Measurements from ENCODE around the gene STAT5B.

Gene STAT5B

DNA sequence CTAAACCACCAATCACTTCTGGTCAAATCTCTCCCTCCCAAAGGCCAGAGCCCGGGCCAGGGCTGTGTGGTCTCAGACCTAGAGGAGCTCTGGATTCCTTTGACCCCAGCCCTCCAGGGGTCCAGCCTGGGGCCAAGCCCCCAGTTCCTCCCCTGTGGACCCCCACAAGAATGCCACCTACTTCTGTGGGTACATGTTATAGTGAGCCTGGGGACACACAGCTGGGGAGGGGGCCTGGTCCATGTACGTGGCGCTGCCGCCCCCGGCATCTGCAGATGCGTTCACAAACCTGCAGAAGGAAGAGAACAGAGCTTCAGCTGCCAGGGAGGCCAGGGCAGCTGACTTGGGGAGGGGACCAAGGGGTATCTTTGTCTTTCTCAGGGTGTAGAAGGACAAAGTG lies 74.0 kb downstream of the STAT5B start (continued):
- TF ChIP-seq, protein P1, sequence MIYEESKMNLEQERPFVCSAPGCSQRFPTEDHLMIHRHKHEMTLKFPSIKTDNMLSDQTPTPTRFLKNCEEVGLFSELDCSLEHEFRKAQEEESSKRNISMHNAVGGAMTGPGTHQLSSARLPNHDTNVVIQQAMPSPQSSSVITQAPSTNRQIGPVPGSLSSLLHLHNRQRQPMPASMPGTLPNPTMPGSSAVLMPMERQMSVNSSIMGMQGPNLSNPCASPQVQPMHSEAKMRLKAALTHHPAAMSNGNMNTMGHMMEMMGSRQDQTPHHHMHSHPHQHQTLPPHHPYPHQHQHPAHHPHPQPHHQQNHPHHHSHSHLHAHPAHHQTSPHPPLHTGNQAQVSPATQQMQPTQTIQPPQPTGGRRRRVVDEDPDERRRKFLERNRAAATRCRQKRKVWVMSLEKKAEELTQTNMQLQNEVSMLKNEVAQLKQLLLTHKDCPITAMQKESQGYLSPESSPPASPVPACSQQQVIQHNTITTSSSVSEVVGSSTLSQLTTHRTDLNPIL (CRISPR knock-in tag; IDR thresholded peaks at IDR 0.05; ENCODE audit: low read depth), result no peak
- TF ChIP-seq ZNF565 (CRISPR knock-in tag; conservative IDR thresholded peaks at IDR 0.05; ENCODE audit: low read depth) (no peak), ARNTL (CRISPR knock-in tag; IDR thresholded peaks at IDR 0.05; ENCODE audit: borderline replicate concordance, low read depth) (no peak), ZFP30 (CRISPR knock-in tag; IDR thresholded peaks at IDR 0.05) (no peak), ZC3H10 (CRISPR knock-in tag; IDR thresholded peaks at IDR 0.05) (no peak)

DNA sequence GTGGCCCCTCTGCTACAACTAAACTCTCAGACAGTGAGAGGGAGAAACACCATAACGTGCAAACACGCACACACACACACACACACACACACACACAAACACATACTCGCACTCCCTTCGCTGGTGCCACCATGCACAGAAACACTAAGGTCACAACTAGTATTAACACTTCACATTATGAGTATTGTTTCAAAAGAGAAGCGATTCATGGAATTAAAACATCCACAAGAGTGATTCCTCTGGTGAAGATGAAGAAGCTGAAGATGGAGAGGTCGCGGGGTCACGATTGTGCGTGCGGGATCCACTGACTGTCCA lies 74.8 kb downstream of the STAT5B start:
- TF ChIP-seq CSDC2 (CRISPR knock-in tag; IDR thresholded peaks at IDR 0.05) (no peak), ZFP3 (CRISPR knock-in tag; IDR thresholded peaks at IDR 0.05) (no peak), CSRNP3 (CRISPR knock-in tag; IDR thresholded peaks at IDR 0.05) (no peak), GLIS3 (CRISPR knock-in tag; IDR thresholded peaks at IDR 0.05) (no peak), ESRRG (CRISPR knock-in tag; IDR thresholded peaks at IDR 0.05) (no peak), ISL1 (CRISPR knock-in tag; IDR thresholded peaks at IDR 0.05) (no peak), ZNF8 (CRISPR knock-in tag; IDR thresholded peaks at IDR 0.05) (no peak), BACH2 (CRISPR knock-in tag; IDR thresholded peaks at IDR 0.05; ENCODE audit: borderline replicate concordance) (no peak), POU6F1 (CRISPR knock-in tag; IDR thresholded peaks at IDR 0.05; ENCODE audit: borderline replicate concordance, low read depth) (no peak), TCF4 (CRISPR knock-in tag; IDR thresholded peaks at IDR 0.05; ENCODE audit: borderline replicate concordance) (no peak), OSR1 (CRISPR knock-in tag; IDR thresholded peaks at IDR 0.05) (no peak), ARNTL (CRISPR knock-in tag; IDR thresholded peaks at IDR 0.05; ENCODE audit: borderline replicate concordance, low read depth) (no peak), ZC3H10 (CRISPR knock-in tag; IDR thresholded peaks at IDR 0.05) (no peak), RARB (CRISPR knock-in tag; IDR thresholded peaks at IDR 0.05) (no peak), SNAI2 (CRISPR knock-in tag; IDR thresholded peaks at IDR 0.05) (no peak)
- no peak for ATAC-seq

DNA sequence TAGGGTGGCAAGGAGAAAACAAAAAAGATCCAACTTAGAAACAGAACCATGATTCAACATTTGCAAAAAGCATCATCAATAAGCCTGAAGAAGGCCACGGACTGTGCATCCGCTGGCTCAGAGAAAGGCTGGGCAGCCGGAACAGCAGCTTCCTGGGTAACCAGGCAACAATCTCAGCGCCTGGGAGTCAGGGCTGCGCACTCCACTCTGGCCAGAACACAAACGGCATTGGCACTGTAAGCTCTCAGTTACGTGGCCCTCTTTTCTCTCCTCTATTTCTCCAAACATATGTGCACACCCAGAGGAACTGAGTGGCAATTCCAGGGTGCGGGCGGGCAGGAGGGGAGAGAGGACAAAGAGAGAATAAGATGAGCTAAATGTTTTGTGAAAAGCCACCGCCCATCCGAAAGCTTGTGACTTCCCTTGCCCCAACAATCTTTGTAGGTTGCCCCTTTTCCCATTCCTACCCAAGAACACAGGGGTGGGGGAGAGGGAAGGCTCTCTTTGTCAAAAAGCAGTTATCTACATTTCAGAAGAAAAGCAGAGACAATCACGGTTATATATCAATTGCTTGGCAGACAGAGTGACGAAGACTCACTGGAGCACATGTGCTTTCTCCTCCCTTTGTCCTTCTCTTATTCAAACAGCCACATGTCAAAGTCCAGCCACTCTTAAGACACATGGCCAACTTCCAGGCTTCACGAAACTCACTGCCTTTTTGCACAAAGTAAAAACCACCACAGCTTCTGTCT lies 75.3 kb downstream of the STAT5B start:
- TF ChIP-seq GLIS3 (CRISPR knock-in tag; IDR thresholded peaks at IDR 0.05) (no peak), BACH2 (CRISPR knock-in tag; IDR thresholded peaks at IDR 0.05; ENCODE audit: borderline replicate concordance) (no peak), POU6F1 (CRISPR knock-in tag; IDR thresholded peaks at IDR 0.05; ENCODE audit: borderline replicate concordance, low read depth) (no peak)
- ATAC-seq, result peak; percentile 45; the same call in 1 of the 3 replicates

DNA sequence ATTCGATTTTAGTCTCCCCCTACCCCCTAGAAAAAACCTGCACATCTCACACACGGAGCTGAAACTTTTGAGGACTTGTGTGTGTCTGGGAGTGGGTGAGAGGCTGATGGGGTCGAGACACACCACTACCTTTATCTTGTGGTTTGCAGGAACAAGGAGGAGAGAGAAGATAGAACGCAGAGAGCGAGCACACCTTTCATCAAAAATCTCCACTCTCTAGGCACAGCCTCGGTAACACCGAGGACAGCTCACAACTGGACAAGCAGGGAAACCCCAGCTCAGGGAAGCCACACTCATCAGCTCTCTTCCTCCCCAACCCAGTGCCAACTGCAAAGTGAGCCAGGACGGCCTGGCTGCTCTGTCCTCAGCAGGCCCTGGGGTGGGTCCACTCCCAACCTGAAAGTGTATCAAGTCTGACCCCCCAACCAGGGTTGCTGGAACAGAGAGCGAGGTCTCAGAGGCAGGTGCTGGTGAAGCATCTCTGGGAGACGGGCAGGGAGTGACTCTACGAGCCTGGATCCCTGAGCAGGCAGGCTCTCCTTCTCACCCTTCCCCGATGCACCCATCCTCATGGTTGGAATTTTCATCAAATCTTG lies 76.7 kb downstream of the STAT5B start:
- ATAC-seq, result no peak
- TF ChIP-seq, protein P1 (CRISPR knock-in tag; IDR thresholded peaks at IDR 0.05; ENCODE audit: low read depth), result no peak
- no peak for TF ChIP-seq ARNTL (CRISPR knock-in tag; IDR thresholded peaks at IDR 0.05; ENCODE audit: borderline replicate concordance, low read depth)
- no peak for TF ChIP-seq BACH2 (CRISPR knock-in tag; IDR thresholded peaks at IDR 0.05; ENCODE audit: borderline replicate concordance)
- no peak for TF ChIP-seq RARB (CRISPR knock-in tag; IDR thresholded peaks at IDR 0.05)
- no peak for TF ChIP-seq PPARA (CRISPR knock-in tag; IDR thresholded peaks at IDR 0.05; ENCODE audit: borderline replicate concordance)
- no peak for TF ChIP-seq TOX (CRISPR knock-in tag; IDR thresholded peaks at IDR 0.05; ENCODE audit: borderline replicate concordance)
- no peak for TF ChIP-seq CSDC2 (CRISPR knock-in tag; IDR thresholded peaks at IDR 0.05)
- no peak for TF ChIP-seq ZFP30 (CRISPR knock-in tag; IDR thresholded peaks at IDR 0.05)
- no peak for TF ChIP-seq SNAI2 (CRISPR knock-in tag; IDR thresholded peaks at IDR 0.05)
- no peak for TF ChIP-seq ZNF8 (CRISPR knock-in tag; IDR thresholded peaks at IDR 0.05)
- TF ChIP-seq GLIS3 (CRISPR knock-in tag; IDR thresholded peaks at IDR 0.05), result no peak

All from SK-N-SH treated with all-trans-retinoic acid at 6 μM for 48 hours (cell line).